ENCODE data around the gene DIP2C. TPM values are rescaled to one million over a fixed set of nuclear protein-coding genes. Genes with fewer than 3 reads are reported as not detected.

DIP2C gene
- total RNA-seq, 1 donor from 2014 or later = 1.6 TPM

DNA sequence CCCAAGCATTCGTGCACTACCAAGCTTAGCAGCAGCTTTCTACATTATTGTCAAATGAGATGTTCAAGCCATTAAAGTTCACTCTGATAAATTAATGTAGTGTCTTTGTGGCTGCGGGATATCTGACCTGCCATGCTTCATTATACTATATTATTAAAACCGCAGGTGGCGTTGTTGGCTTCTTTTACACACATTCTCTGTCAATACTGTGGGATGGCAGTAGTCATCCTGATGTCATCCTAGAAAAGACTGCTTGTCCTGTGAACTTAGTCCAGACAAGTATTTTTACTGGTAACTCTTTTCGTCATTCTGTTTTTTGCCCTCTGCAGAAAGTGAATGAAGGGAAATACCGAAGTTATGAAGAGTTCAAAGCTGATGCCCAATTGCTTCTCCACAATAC lies 450.4 kb downstream of the DIP2C start:
- H3K4me3 Mint-ChIP-seq (ENCODE audit: low read depth) = no peak overlapping the region

GRCh38 chr10:235915-236314 lies 453.6 kb downstream of the DIP2C start:
- intact Hi-C loops (cut with micrococcal nuclease) = no loop called here

More for the DNA sequence above, 450.4 kb downstream of the DIP2C start:
- Mint-ChIP-seq H3K9me3 (no peaks in the 10 kb centered on the region), H3K36me3 (ENCODE audit: low read depth) (peaks cover 11% of the 10 kb centered on the region), H3K4me1 (ENCODE audit: low read depth) (peaks cover 2% of the 10 kb centered on the region), H3K27me3 (ENCODE audit: low read depth) (no peaks in the 10 kb centered on the region), H3K27ac (no peak overlapping the region)
- intact Hi-C loops (cut with micrococcal nuclease) = no loop called here
- DNase-seq (ENCODE audit: low spot score) = no peak

DNA sequence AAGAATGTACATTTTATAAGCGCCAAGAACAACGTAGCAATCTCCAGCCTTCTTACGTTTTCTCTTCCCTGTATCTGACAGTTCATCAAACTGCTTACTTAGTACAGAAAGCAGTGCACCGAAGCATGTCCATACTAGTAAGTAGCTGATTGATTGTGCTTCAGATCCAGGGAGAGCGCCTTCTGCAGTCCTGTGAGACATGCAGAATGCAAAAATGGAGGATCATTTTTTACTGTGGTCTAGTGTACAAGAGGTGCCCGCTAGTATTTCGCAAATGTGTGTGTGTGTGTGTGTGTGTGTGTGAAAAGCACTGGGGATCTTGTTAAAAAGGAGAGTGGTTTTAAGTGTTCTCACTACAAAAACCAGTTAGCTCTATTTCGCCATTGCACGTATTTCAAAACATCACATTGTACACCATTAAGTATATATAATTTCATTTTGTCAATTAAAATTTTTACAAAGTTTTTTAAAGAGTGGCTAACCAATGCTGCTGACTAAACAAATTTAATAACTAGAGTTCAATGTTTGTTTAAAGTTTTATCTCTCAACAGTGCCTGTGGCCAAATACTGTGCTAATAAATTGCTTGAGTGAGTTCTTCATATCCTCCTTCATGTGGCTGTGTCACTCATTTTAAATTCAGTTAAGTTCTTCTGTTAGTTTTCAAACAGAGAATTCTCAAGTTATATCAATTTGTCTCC lies 454.6 kb downstream of the DIP2C start:
- H3K4me3 Mint-ChIP-seq (ENCODE audit: low read depth) = no peak overlapping the region
- H3K4me1 Mint-ChIP-seq (ENCODE audit: low read depth) = peaks cover 2% of the 10 kb centered on the region
- H3K36me3 Mint-ChIP-seq (ENCODE audit: low read depth) = peaks cover 4% of the 10 kb centered on the region
- intact Hi-C loops (cut with micrococcal nuclease) = no loop called here
- no peaks in the 10 kb centered on the region for H3K9me3 Mint-ChIP-seq
- no peak overlapping the region for H3K27ac Mint-ChIP-seq
- no peaks in the 10 kb centered on the region for H3K27me3 Mint-ChIP-seq (ENCODE audit: low read depth)
- DNase-seq (ENCODE audit: low spot score) = no peak

More at GRCh38 chr10:235915-236314, 453.6 kb downstream of the DIP2C start:
- Mint-ChIP-seq H3K27me3 (ENCODE audit: low read depth) (no peaks in the 10 kb centered on the region), H3K4me1 (ENCODE audit: low read depth) (peaks cover 2% of the 10 kb centered on the region), H3K9me3 (no peaks in the 10 kb centered on the region), H3K27ac (no peak overlapping the region), H3K36me3 (ENCODE audit: low read depth) (peaks cover 4% of the 10 kb centered on the region), H3K4me3 (ENCODE audit: low read depth) (no peak overlapping the region)
- no peak for DNase-seq (ENCODE audit: low spot score)

DNA sequence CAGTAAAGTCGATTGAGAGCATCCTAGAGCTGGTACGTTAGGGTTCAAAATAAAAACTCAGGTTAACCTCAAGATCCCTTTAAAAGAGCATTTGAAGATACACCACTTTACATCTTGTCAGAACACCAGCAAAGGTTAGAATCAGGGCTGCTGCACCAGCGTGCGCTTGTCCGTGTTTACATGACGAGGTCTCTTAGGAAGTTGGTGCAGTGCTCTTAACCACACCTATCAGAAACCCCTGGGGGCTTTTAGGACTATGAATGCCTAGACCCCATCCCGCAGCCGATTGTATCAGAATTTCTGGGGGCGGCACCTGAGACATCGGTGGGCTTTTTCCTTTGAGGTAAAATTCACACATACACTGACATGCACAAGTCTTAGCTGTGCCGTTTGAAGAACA lies 456.6 kb downstream of the DIP2C start:
- no peak overlapping the region for H3K4me3 Mint-ChIP-seq (ENCODE audit: low read depth)
- no peaks in the 10 kb centered on the region for H3K9me3 Mint-ChIP-seq
- peaks cover 10% of the 10 kb centered on the region for H3K4me1 Mint-ChIP-seq (ENCODE audit: low read depth)
- H3K36me3 Mint-ChIP-seq (ENCODE audit: low read depth) = peaks cover 4% of the 10 kb centered on the region
- no peak for DNase-seq (ENCODE audit: low spot score)
- no peak overlapping the region for H3K27ac Mint-ChIP-seq
- intact Hi-C loops (cut with micrococcal nuclease) = no loop called here
- no peaks in the 10 kb centered on the region for H3K27me3 Mint-ChIP-seq (ENCODE audit: low read depth)

- H3K27ac Mint-ChIP-seq = no peak overlapping the region
- no peaks in the 10 kb centered on the region for H3K27me3 Mint-ChIP-seq (ENCODE audit: low read depth)
- intact Hi-C loops (cut with micrococcal nuclease) = no loop called here
Observed at GRCh38 chr10:232061-232460, 457.4 kb downstream of the DIP2C start.

DNA sequence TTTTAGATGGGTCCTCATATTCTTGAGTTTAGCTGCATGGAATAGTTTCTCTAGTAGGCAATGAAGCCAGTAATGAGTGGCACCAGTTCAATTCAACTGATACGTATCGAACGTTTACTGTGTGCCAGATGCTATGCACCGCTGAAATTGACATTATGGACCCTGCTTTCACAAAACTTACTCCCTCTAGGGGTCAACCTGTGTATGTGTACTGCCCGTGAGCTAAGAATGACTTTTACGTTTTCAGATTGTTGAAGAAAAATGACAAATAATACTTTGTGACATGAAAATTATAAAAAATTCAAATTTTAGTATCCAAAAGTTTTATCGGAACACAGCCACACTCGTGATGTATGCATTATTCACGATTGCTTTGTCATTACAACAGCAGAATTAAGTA lies 458.7 kb downstream of the DIP2C start:
- H3K4me3 Mint-ChIP-seq (ENCODE audit: low read depth) = no peak overlapping the region
- DNase-seq (ENCODE audit: low spot score) = no peak
- no peaks in the 10 kb centered on the region for H3K27me3 Mint-ChIP-seq (ENCODE audit: low read depth)
- no peak overlapping the region for H3K27ac Mint-ChIP-seq
- no peaks in the 10 kb centered on the region for H3K9me3 Mint-ChIP-seq
- intact Hi-C loops (cut with micrococcal nuclease) = no loop called here
- H3K4me1 Mint-ChIP-seq (ENCODE audit: low read depth) = peaks cover 10% of the 10 kb centered on the region
- no peaks in the 10 kb centered on the region for H3K36me3 Mint-ChIP-seq (ENCODE audit: low read depth)

More at GRCh38 chr10:232061-232460, 457.4 kb downstream of the DIP2C start:
- Mint-ChIP-seq H3K36me3 (ENCODE audit: low read depth) (peaks cover 4% of the 10 kb centered on the region), H3K4me1 (ENCODE audit: low read depth) (peaks cover 10% of the 10 kb centered on the region), H3K9me3 (no peaks in the 10 kb centered on the region), H3K4me3 (ENCODE audit: low read depth) (no peak overlapping the region)
- no peak for DNase-seq (ENCODE audit: low spot score)

- no peak for DNase-seq (ENCODE audit: low spot score)
- H3K36me3 Mint-ChIP-seq (ENCODE audit: low read depth) = no peaks in the 10 kb centered on the region
Observed at GRCh38 chr10:228366-228765, 461.1 kb downstream of the DIP2C start.

DNA sequence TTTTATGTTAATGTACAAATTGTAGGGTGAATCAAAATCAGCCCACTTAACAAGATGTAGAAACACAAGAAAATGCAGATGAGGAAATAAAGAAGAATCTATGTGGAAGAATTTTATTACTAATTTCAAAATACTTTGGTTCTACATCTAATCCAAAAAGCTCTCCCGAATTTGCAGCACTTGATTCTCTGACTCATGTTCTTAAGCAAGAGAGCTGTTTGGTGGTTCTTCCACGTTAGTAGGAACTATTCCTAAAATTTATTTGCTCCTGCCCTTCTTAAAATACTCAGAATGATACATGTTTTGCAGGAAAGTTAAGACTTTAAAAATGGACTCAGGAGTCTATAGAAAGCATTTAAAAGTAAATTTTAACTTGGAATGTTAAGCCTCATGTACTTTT lies 462.5 kb downstream of the DIP2C start:
- Mint-ChIP-seq H3K4me3 (ENCODE audit: low read depth) (no peak overlapping the region), H3K36me3 (ENCODE audit: low read depth) (no peaks in the 10 kb centered on the region), H3K27me3 (ENCODE audit: low read depth) (no peaks in the 10 kb centered on the region), H3K27ac (no peak overlapping the region), H3K4me1 (ENCODE audit: low read depth) (peaks cover 7% of the 10 kb centered on the region), H3K9me3 (no peaks in the 10 kb centered on the region)
- intact Hi-C loops (cut with micrococcal nuclease) = loop anchor here (5.0 kb wide), 1 partner anchor 90 kb away; the partner anchor contains the start of gene ZMYND11
- no peak for DNase-seq (ENCODE audit: low spot score)

More at GRCh38 chr10:228366-228765, 461.1 kb downstream of the DIP2C start:
- Mint-ChIP-seq H3K27ac (no peak overlapping the region), H3K4me3 (ENCODE audit: low read depth) (no peak overlapping the region), H3K4me1 (ENCODE audit: low read depth) (peaks cover 7% of the 10 kb centered on the region), H3K27me3 (ENCODE audit: low read depth) (no peaks in the 10 kb centered on the region), H3K9me3 (no peaks in the 10 kb centered on the region)
- intact Hi-C loops (cut with micrococcal nuclease) = loop anchor here (5.0 kb wide), 1 partner anchor 91 kb away; the partner anchor contains the start of gene ZMYND11

DNA sequence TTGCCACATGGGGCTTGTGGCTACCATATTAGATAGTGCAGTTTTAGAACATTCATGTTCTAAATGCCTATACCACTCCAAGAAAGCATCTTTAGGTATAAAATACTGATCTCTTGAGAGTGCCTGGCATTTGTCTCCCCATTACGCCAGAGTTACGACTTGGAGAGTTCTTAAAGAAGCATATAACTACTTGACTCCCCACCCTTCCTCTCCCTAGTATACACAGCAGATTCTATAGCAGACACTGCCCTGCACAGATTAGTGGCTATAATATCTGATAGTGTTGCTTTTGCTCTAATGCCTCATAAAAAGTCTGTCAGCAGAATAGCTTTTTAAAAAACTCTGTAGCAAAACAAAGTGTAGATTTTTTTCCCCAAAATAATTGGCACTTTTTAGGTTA lies 463.4 kb downstream of the DIP2C start:
- Mint-ChIP-seq H3K9me3 (no peaks in the 10 kb centered on the region), H3K4me1 (ENCODE audit: low read depth) (peaks cover 10% of the 10 kb centered on the region), H3K4me3 (ENCODE audit: low read depth) (no peak overlapping the region), H3K36me3 (ENCODE audit: low read depth) (peaks cover 3% of the 10 kb centered on the region), H3K27me3 (ENCODE audit: low read depth) (no peaks in the 10 kb centered on the region), H3K27ac (no peak overlapping the region)
- no peak for DNase-seq (ENCODE audit: low spot score)
- intact Hi-C loops (cut with micrococcal nuclease) = loop anchor here (5.0 kb wide), 1 partner anchor 89 kb away; the partner anchor contains the start of gene ZMYND11

GRCh38 chr10:224571-224970 lies 464.9 kb downstream of the DIP2C start:
- no peaks in the 10 kb centered on the region for H3K9me3 Mint-ChIP-seq
- no peak overlapping the region for H3K4me3 Mint-ChIP-seq (ENCODE audit: low read depth)
- H3K36me3 Mint-ChIP-seq (ENCODE audit: low read depth) = peaks cover 4% of the 10 kb centered on the region
- H3K27ac Mint-ChIP-seq = no peak overlapping the region
- intact Hi-C loops (cut with micrococcal nuclease) = loop anchor here (5.0 kb wide), 1 partner anchor 42 kb away; no protein-coding TSS in a partner anchor
- no peak for DNase-seq (ENCODE audit: low spot score)
- peaks cover 17% of the 10 kb centered on the region for H3K4me1 Mint-ChIP-seq (ENCODE audit: low read depth)
- no peaks in the 10 kb centered on the region for H3K27me3 Mint-ChIP-seq (ENCODE audit: low read depth)

Other genes with a start within 250 kb of the DIP2C start
- 137 and 152 TPM in 2 replicates for gene LARP4B, start 242.0 kb upstream of the DIP2C start, total RNA-seq